GM12872 (cell line): Measurements from ENCODE around the gene SMYD3.

Experiments used
- CTCF ChIP-seq: IDR thresholded peaks from 3 replicates; pipeline ENCODE4 v1.5.1; 2011; ENCODE audit warnings: low read depth, mild to moderate bottlenecking, low read length, moderate library complexity; ENCODE audit not compliant: insufficient read depth

Gene SMYD3

GRCh38 chr1:245718123-245718522, 789.0 kb downstream of the SMYD3 start:
- TF ChIP-seq CTCF: no peak

DNA sequence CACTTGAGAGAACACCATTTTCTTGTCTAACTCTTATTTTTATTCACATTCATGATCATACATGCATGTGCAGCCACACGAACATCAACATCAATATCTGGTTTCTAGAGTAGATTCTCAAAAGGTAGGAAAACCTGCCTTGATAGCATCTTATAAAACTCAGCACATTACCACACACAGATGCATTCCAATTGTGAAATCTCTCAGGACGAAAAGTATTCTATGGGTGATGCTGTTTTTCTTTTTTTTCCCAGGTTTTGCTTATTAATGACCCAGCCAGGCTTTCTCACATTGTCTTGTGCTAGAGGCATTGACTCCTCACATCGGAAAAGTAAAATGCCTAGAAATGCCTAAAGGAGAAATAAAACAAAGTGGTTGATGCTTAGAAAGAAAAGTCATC, 789.5 kb downstream of the SMYD3 start:
- TF ChIP-seq CTCF: no peak

- TF ChIP-seq CTCF: no peak
These were observed 790.5 kb downstream of the SMYD3 start for GRCh38 chr1:245716561-245716960.

GRCh38 chr1:245715970-245716369, 791.1 kb downstream of the SMYD3 start:
- no peak for TF ChIP-seq CTCF

- no peak for TF ChIP-seq CTCF
These were observed 791.8 kb downstream of the SMYD3 start for GRCh38 chr1:245715291-245715701.

- no peak for TF ChIP-seq CTCF
These were observed 795.8 kb downstream of the SMYD3 start for GRCh38 chr1:245710961-245711903.

DNA sequence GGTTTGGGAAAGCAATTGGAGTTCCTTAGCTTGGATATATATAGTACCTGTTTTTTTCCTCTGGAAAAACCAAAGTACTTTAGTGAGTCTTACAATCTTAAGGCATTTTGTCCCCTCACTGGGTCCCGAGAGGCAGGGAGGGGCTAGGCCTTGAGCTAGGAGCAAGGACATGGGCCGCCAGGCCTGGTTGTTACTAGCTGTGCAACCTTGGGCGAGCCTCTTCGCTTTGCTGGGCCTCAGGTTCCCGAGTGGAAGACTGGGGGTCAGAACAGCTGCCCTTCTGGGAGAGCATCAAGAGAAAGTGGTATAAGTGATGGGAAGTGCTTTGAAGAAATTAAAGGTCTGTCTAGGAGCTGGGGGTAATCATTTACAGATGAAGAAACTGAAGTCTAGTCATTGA, 799.1 kb downstream of the SMYD3 start:
- no peak for TF ChIP-seq CTCF
